GM12873 (cell line): Measurements from ENCODE around the gene MAP1LC3B.

Source experiments
- CTCF ChIP-seq: IDR thresholded peaks from 2 replicates; pipeline ENCODE4 v1.5.1; 2012; ENCODE audit warnings: low read depth, mild to moderate bottlenecking, moderate library complexity, low read length, control low read depth; ENCODE audit not compliant: insufficient read depth; ENCODE audit errors: missing control alignments

The MAP1LC3B gene

GRCh38 chr16:87369117-87369765 is 22.9 kb upstream of the MAP1LC3B start:
- no peak for TF ChIP-seq CTCF

- no peak for TF ChIP-seq CTCF
These were observed 22.1 kb upstream of the MAP1LC3B start for GRCh38 chr16:87369796-87370719.

GRCh38 chr16:87371261-87371866 is 20.8 kb upstream of the MAP1LC3B start:
- no peak for TF ChIP-seq CTCF

GRCh38 chr16:87372305-87372704 is 19.8 kb upstream of the MAP1LC3B start:
- no peak for TF ChIP-seq CTCF

GRCh38 chr16:87374313-87374712 is 17.8 kb upstream of the MAP1LC3B start:
- no peak for TF ChIP-seq CTCF

- no peak for TF ChIP-seq CTCF
These were observed 16.6 kb upstream of the MAP1LC3B start for GRCh38 chr16:87375426-87376135.
